Coronary artery (tissue), 2 donors: Measurements from ENCODE around the gene GCK.

Experiments
- DNase-seq: peaks from one replicate; pipeline ENCODE4 v3.0.0-alpha.2; 2017; ENCODE audit warnings: low spot score
- H3K27ac ChIP-seq, 2 donors: fragments of 200-600 bp; sonication (generic); one replicate each; pipeline ENCODE4 v1.5.1; 2016 to 2019
- H3K4me3 ChIP-seq: fragments of 200-600 bp; sonication (generic); 2 replicates; pipeline ENCODE4 v1.5.1; 2016; ENCODE audit warnings: mild to moderate bottlenecking, moderate library complexity
- CTCF ChIP-seq: fragments of 200-600 bp; sonication (generic); IDR thresholded peaks from one replicate; pipeline ENCODE4 v1.5.1; 2019; ENCODE audit warnings: antibody characterized with exemption

GCK gene

GRCh38 chr7:44150466-44150832 is 38.8 kb downstream of the GCK start:
- no peak overlapping the region for H3K27ac ChIP-seq
- peak; percentile 56 for DNase-seq
- H3K4me3 ChIP-seq: no peak overlapping the region
- TF ChIP-seq CTCF: no peak

DNA sequence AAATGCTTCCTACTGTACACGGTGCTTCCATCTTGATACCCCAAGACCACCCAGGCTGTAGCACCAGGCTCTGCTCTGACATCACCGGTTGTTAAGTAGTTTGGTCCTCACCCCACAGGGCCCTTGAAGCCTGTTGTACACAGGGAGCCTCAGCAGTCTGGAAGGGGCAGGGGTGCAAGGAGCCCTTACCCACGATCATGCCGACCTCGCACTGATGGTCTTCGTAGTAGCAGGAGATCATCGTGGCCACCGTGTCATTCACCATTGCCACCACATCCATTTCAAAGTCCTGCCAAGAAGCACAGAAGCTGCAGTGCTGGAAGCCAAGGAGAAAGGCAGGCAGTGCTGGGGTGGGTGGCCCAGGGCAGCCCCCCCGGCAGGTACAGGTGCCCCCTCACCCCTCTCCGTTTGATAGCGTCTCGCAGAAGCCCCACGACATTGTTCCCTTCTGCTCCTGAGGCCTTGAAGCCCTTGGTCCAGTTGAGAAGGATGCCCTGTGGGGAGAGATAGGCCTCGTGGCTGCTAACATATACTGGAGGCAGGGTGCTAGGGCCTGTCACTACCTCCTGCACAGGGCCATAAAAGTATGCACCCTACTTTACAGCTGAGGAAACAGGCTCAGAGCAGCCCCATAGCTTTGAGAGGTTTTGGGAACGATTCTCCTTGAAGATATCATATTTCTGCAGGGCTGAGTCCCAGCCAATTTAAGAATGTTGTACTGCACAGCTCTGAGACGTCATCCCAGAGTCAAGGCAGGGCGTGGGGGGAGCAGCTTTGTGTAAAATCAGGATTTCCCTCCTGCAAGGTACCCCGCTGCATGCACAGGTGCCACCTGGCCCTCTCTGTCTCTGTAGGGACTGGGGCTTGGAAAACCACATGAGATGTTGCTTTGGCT is 39.4 kb downstream of the GCK start:
- DNase-seq: peak; percentile 63
- Histone ChIP-seq H3K4me3 (no peak overlapping the region), H3K27ac (no peak overlapping the region)
- TF ChIP-seq CTCF: no peak

DNA sequence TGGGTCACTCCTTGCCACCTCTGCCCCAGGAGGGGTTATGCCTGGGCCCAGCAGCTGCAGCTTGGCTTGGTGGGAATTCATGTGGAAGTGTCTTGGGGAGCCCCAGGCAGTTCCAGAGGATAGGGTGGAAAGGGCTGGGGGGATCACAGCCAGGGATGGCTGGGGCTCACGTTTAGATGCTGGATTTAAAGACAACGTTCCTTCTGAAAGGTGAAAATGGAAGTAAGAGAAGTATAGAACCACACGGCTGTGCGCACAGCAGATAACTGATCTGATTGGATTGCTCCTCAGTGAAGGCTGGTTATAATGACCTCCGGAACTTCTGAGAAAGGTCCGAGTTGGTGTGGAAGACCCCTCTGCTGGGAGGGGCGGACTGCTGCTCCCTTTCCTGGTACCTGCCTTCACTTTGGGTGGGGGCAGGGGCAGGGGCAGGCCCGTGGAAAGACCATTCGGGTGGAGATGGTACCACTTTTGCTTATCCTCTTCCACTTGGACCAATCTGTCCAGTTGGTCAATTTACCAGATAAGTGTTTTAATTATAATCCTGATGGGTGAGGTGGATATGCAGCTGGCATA is 40.2 kb downstream of the GCK start:
- Histone ChIP-seq H3K4me3 (no peak overlapping the region), H3K27ac (no peak overlapping the region)
- peak; percentile 67 for DNase-seq
- TF ChIP-seq CTCF: no peak

- TF ChIP-seq CTCF: no peak
- no peak overlapping the region for H3K4me3 ChIP-seq
- no peak overlapping the region for H3K27ac ChIP-seq
- peak; percentile 36 for DNase-seq
These were observed 41.1 kb downstream of the GCK start for GRCh38 chr7:44148166-44148565.

DNA sequence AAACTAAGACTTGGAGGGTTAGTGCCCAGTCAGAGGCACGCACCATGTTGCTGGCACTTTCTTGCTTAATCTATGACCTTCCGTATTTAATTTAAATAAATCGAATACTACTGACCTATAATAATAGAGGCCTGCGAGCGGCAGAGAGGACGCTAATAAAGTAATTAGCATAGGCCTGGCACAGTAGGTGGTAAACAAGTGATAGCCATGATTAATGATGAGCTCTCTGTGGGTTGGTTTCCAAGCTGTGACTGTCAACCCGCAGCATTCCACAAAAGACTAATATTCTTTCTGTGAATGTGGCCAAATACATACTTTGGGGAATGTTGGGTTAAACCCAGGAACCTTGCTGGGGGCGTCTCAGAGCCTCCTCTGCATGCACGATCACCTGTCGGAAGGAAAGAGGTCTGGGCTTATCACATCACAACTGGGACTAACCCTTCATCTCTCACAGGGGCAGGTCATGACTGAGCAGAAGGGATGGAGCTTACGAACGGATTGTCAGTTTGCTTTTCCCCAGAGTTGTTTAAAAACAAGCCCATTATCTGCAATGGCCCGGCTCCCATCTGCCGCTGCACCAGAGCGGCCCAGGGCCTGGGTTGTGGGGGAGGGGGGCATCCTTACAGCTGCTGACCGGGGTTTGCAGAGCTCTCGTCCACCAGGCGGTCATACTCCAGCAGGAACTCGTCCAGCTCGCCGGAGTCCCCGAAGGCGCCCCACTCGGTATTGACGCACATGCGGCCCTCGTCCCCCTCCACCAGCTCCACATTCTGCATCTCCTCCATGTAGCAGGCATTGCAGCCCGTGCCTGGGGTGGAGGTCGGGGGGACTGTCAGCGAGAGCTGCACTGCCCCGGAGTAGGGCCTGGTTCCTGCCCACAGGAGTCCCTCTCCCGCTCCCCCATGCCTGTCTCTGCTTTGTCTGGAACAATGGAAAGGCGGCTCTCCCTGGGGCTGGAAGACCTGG is 41.9 kb downstream of the GCK start:
- no peak overlapping the region for H3K27ac ChIP-seq

More for the DNA sequence above, 41.9 kb downstream of the GCK start:
- TF ChIP-seq CTCF: no peak
- H3K4me3 ChIP-seq: no peak overlapping the region
- DNase-seq: peak; percentile 72
